HUDEP-2 (cell line): ENCODE results near the gene GLP2R.
"Not testable (repeated sequence)": the region's sequence is repeated elsewhere in the genome, so short reads cannot be mapped to it uniquely, and the experiment has no call there.

Experiments used
- DNase-seq, 76 experiments: peaks; one replicate each; lab custom pipeline; 2025; ENCODE audit not compliant: unreplicated experiment in 76 of 76; lab: John Stamatoyannopoulos, UW

The GLP2R gene, protein sequence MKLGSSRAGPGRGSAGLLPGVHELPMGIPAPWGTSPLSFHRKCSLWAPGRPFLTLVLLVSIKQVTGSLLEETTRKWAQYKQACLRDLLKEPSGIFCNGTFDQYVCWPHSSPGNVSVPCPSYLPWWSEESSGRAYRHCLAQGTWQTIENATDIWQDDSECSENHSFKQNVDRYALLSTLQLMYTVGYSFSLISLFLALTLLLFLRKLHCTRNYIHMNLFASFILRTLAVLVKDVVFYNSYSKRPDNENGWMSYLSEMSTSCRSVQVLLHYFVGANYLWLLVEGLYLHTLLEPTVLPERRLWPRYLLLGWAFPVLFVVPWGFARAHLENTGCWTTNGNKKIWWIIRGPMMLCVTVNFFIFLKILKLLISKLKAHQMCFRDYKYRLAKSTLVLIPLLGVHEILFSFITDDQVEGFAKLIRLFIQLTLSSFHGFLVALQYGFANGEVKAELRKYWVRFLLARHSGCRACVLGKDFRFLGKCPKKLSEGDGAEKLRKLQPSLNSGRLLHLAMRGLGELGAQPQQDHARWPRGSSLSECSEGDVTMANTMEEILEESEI

GRCh38 chr17:9825641-9826150 lies at the start of gene GLP2R:
TSS of gene GLP2R (plus strand) at chr17:9825924. CDS start at chr17:9826064, 140 bp downstream.
- no peak for DNase-seq

- no peak for DNase-seq
Observed at GRCh38 chr17:9776911-9777310, 48.8 kb upstream of the GLP2R start.

- DNase-seq = no peak
Observed at GRCh38 chr17:9780552-9780951, 45.2 kb upstream of the GLP2R start.

DNA sequence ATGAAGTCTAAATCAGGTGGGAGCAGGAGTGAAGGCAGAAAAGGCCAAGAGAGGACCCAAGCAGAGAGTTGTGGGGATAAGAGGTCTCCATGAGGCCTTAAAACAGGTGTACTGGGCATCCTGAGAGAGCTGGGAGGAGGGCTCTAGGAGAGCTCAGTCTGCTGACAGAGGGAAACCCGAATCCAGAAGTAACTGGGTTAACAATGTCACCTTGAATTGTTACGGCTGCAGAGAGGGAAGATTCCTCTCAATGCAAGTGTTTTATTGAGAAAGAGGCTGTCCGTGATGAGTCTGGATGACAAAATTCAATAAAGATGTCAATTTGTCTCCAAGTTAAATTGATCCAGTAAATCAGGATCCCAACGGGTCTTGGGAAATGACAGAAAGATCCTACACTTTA lies 42.7 kb upstream of the GLP2R start:
- DNase-seq = no peak

GRCh38 chr17:9783465-9783864 lies 42.3 kb upstream of the GLP2R start:
- DNase-seq = not testable (repeated sequence)

DNA sequence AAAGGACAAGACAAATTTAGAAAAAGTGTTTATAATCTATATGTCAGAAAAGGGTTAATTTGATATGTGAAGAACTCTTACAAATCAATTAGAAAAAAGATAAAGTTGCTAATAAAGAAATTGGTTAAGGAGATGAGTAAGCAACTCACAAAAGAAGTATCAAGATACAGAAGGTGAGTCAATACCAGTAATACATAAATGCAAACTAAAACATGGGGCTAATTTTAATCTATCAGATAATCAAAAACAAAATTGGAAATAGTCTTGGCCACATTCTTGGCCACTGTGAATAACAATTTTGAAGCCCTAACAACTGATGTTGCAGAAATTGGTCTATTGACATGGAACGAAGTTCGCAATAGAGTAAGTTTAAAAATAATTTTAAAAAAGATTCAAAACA lies 41.2 kb upstream of the GLP2R start:
- DNase-seq = no peak

DNA sequence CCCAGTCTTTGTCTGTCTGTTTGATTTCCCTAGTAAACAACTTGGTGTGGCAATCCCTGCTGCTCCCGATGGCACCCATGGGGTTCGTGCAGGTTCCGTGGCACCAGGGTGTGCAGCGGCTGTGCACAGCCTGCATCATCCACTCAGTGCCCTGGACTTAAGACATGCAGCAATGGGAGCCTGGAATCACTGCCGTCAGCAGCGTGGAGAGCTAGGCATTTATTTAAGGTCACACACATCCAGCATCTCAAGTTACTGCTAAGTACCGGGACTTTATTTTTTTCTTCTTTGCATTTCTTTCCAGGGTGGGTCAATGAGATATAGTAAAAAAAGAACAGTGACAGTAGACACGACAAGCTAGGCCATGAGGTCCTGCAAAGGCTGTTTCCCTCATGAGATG lies 37.1 kb upstream of the GLP2R start:
- no peak for DNase-seq

DNA sequence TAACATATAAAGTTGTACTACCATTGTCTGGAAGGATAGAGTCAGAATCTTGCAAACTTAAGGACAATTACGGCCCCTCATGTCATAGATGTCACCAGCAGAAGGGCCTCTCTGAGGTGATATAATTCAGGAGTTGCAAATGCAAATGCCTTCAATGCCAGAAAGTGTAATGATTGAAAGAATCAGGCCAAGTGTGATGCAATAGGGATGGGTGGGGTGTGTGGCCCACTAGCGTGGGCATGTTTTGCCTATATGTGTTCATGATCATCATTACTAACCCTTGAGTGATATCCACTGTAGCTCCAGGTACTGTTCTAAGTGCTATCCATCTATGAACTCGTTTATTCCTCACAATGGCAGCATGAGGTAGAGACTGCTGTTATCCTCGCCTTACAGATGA lies 35.4 kb upstream of the GLP2R start:
- no peak for DNase-seq

GRCh38 chr17:9790889-9791876 lies 34.5 kb upstream of the GLP2R start, which contains the start of gene DHRS7C:
TSS of gene DHRS7C (minus strand) at chr17:9791592. CDS start at chr17:9791284, 308 bp downstream.
- no peak for DNase-seq

- no peak for DNase-seq
Observed at GRCh38 chr17:9792181-9792840, 33.4 kb upstream of the GLP2R start.

- no peak for DNase-seq
Observed at GRCh38 chr17:9798008-9798407, 27.7 kb upstream of the GLP2R start.

DNA sequence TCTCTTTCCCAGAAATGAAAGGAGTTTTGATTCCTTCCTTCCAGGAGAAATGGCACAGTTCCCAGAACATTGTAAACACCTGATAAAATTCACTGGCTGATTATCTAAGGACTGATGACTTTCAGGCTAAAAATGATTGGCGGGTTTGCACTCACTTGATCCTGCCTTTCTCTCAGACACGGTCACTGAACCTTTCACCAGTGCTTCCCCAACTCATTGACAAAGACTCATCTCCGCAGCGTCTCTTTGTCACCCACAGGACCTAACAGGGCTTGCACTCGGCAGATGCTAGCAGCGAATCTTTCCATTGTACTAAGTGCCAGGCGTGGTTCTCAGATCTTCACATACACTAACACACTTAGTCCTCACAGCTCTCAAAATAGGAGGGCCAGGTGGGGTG lies 27.0 kb upstream of the GLP2R start:
- no peak for DNase-seq

GRCh38 chr17:9801505-9801904 lies 24.2 kb upstream of the GLP2R start:
- no peak for DNase-seq

- no peak for DNase-seq
Observed at GRCh38 chr17:9802294-9802693, 23.4 kb upstream of the GLP2R start.

- DNase-seq = no peak
Observed at GRCh38 chr17:9802697-9803096, 23.0 kb upstream of the GLP2R start.

GRCh38 chr17:9805769-9806168 lies 20.0 kb upstream of the GLP2R start:
- no peak for DNase-seq

GRCh38 chr17:9806699-9807098 lies 19.0 kb upstream of the GLP2R start:
- DNase-seq = no peak

DNA sequence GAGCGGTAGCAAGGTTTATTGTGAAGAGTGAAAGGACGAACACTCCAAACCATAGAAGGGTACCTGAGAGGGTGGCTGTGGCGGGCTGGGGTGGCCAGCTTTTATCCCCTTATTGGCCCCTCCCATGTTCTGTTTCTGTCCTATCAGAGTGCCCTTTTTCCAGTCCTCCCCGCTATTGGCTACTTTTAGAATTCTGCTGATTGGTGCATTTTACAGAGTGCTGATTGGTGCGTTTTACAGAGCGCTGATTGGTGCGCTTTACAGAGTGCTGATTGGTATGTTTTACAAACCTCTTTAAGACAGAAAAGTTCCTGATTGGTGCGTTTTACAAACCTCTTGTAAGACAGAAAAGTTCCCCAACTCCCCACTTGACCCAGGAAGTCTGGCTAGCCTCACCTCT lies 16.3 kb upstream of the GLP2R start:
- no peak for DNase-seq

GRCh38 chr17:9810100-9810949 lies 15.4 kb upstream of the GLP2R start:
- no peak for DNase-seq

DNA sequence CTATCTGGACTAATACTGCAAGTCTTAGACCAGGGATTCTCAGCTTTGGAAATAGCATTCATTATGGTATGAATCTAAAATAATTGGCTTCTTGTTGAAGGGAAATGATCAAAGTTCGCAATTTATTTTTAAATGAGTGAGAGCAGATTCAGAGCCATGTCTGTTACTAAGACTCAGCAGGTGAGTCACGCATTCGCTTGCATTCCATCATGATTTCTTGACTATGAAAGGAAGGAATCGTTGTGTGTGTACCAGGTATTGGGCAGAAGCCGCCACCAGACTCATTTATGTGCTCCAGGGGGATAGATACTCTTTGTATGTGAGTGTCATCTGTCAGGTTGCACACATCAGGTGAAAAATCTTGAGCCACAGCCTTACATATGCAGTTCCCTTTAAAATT lies 14.6 kb upstream of the GLP2R start:
- no peak for DNase-seq
